GM12874 (cell line): ENCODE measurements around the gene ABLIM1.

Experiments used
- CTCF ChIP-seq: IDR thresholded peaks from 2 replicates; pipeline ENCODE4 v1.5.1; 2011; ENCODE audit warnings: low read depth, mild to moderate bottlenecking, control low read depth, low read length, moderate library complexity; ENCODE audit not compliant: insufficient read depth

Gene ABLIM1

GRCh38 chr10:114632869-114633715 is 25.0 kb downstream of the ABLIM1 start:
- no peak for TF ChIP-seq CTCF

GRCh38 chr10:114631666-114632417 is 26.2 kb downstream of the ABLIM1 start:
- no peak for TF ChIP-seq CTCF

- no peak for TF ChIP-seq CTCF
Observed at GRCh38 chr10:114631090-114631665, 26.9 kb downstream of the ABLIM1 start.

GRCh38 chr10:114629824-114630730 is 28.0 kb downstream of the ABLIM1 start:
- no peak for TF ChIP-seq CTCF

GRCh38 chr10:114629083-114629823 is 28.8 kb downstream of the ABLIM1 start:
- no peak for TF ChIP-seq CTCF

- TF ChIP-seq CTCF: no peak
Observed at GRCh38 chr10:114628106-114628505, 30.0 kb downstream of the ABLIM1 start.
